Nephron (organoid): ENCODE data around the gene ASTL.

ENCODE experiments used
- H3K27ac Mint-ChIP-seq, 3 experiments: 2 replicates each; pipeline ENCODE4 v1.8.0; 2020; ENCODE audit warnings: mixed read lengths in 3 of 3, mild to moderate bottlenecking in 2 of 3, moderate library complexity in 1 of 3
- H3K27me3 Mint-ChIP-seq: 2 replicates; pipeline ENCODE4 v1.8.0; 2021; ENCODE audit warnings: low read depth, mild to moderate bottlenecking, moderate library complexity, mixed read lengths
- H3K36me3 Mint-ChIP-seq: 2 replicates; pipeline ENCODE4 v1.8.0; 2020; ENCODE audit warnings: low read depth, mixed read lengths
- H3K4me1 Mint-ChIP-seq: 2 replicates; pipeline ENCODE4 v1.8.0; 2020; ENCODE audit warnings: mixed read lengths
- H3K4me3 Mint-ChIP-seq, 3 experiments: 2 replicates each; pipeline ENCODE4 v1.8.0; 2020; ENCODE audit warnings: mild to moderate bottlenecking in 3 of 3, mixed read lengths in 3 of 3, moderate library complexity in 2 of 3
- H3K9me3 Mint-ChIP-seq: 2 replicates; pipeline ENCODE4 v1.8.0; 2020; ENCODE audit warnings: mixed read lengths
- TF ChIP-seq, protein P1 (sequence below), 3 experiments: fragments of 200-600 bp; sonication (generic); IDR thresholded peaks; one replicate each; pipeline ENCODE4 v1.5.0; 2021; ENCODE audit warnings: antibody characterized with exemption in 3 of 3; ENCODE audit not compliant: unreplicated experiment in 3 of 3

ASTL gene

DNA sequence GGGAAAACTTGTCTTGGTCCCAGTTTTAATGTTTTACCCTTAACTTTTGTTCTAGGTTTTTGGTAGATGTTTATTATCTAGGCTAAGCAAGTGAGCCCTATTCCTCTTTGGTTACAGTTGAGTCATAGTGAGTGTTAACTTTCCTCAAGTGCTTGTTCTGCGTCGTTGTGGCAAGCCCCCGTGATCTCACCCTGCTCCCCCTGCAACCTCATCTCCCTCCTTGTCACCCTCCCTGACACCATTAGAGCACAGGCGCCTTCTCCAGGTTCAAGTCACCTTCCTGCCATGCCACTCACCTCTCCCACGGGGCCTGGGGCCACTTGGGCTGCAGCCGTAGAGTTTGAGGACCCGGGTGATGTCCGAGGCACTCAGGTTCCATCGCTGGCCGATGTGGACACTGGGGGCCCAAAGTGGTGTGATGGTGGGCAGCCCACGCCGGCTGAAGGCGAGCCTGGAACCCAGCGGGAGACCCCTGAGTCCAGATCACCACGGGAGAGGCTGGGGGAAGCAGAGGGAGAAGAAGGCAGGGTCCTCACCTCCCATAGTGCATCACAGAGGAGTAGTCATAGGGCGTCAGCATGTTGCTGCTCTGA is 8.7 kb downstream of the ASTL start:
- TF ChIP-seq, protein P1, sequence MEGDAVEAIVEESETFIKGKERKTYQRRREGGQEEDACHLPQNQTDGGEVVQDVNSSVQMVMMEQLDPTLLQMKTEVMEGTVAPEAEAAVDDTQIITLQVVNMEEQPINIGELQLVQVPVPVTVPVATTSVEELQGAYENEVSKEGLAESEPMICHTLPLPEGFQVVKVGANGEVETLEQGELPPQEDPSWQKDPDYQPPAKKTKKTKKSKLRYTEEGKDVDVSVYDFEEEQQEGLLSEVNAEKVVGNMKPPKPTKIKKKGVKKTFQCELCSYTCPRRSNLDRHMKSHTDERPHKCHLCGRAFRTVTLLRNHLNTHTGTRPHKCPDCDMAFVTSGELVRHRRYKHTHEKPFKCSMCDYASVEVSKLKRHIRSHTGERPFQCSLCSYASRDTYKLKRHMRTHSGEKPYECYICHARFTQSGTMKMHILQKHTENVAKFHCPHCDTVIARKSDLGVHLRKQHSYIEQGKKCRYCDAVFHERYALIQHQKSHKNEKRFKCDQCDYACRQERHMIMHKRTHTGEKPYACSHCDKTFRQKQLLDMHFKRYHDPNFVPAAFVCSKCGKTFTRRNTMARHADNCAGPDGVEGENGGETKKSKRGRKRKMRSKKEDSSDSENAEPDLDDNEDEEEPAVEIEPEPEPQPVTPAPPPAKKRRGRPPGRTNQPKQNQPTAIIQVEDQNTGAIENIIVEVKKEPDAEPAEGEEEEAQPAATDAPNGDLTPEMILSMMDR (IDR thresholded peaks at IDR 0.05; ENCODE audit: unreplicated experiment in 3 of 3), result no peak
- no peaks in the 10 kb centered on the region for H3K9me3 Mint-ChIP-seq
- H3K36me3 Mint-ChIP-seq, result no peaks in the 10 kb centered on the region
- no peak overlapping the region for H3K27ac Mint-ChIP-seq
- no peak overlapping the region for H3K4me3 Mint-ChIP-seq
- H3K27me3 Mint-ChIP-seq, result peaks cover 38% of the 10 kb centered on the region
- H3K4me1 Mint-ChIP-seq, result peaks cover 5% of the 10 kb centered on the region

DNA sequence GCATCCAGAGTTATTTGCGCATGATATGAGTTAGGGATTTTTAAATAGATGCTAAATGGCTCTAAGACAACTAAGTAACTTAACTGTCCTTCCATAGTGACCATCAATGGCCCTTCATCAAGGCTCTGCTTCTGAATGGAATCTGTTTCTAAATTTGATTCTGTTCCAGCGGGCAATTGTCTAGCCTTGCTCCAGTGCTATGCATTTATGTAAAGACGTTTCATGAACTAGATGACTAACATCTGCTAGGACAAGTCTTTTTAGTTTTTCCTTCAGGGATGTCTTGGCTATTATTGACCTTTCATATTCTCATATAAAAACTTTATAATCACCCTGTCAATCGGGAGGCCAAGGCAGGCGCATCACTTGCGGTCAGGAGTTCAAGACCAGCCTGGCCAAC is 9.8 kb downstream of the ASTL start:
- H3K36me3 Mint-ChIP-seq, result no peaks in the 10 kb centered on the region
- TF ChIP-seq, protein P1 (IDR thresholded peaks at IDR 0.05; ENCODE audit: unreplicated experiment in 3 of 3), result no peak
- no peaks in the 10 kb centered on the region for H3K9me3 Mint-ChIP-seq
- H3K27ac Mint-ChIP-seq, result no peak overlapping the region
- H3K27me3 Mint-ChIP-seq, result peaks cover 33% of the 10 kb centered on the region
- peaks cover 5% of the 10 kb centered on the region for H3K4me1 Mint-ChIP-seq
- H3K4me3 Mint-ChIP-seq, result no peak overlapping the region

DNA sequence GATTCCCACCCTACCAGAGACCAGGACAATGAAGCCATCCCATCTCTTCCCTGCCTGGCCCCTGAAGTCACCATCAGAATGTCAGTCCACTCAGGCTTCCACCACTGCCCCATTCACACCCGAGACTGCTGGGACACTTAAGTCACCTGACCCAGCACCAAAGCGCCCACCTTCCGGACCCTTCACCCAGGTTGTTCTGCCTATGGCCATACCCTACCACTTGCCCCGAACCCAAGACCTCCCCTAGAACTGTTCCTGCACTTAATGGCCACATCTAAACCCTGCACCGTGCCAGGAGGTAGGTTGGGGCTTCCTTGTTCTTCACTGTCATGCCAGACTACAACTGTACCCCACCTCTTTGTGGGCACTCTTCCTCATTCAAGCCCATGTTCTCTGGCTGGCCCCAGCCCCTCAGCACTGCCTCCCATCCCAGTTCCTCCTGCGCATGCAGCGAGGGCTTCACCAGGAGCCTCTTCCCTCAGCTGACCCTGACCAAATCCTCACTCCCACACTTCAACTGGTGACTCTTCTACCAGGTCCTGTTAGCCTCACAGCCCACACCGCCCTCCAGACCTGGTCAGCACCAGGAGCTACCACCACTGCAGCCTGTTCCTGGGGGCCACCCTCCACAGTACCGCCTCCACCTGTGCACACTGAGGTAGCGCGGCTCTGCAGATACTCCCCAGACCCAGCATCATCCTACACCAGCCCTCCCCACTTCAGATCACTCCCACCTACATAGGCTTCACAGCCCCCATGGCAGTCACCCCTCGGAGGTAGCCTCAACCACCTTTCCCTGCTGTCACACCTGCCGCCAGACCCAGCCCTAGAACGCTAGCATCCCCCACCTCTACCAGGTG is 13.7 kb downstream of the ASTL start:
- TF ChIP-seq, protein P1 (IDR thresholded peaks at IDR 0.05; ENCODE audit: unreplicated experiment in 3 of 3), result no peak
- no peak overlapping the region for H3K27ac Mint-ChIP-seq
- no peaks in the 10 kb centered on the region for H3K9me3 Mint-ChIP-seq
- H3K36me3 Mint-ChIP-seq, result no peaks in the 10 kb centered on the region
- peaks cover 11% of the 10 kb centered on the region for H3K4me1 Mint-ChIP-seq
- H3K27me3 Mint-ChIP-seq, result peaks cover 37% of the 10 kb centered on the region
- H3K4me3 Mint-ChIP-seq, result no peak overlapping the region

DNA sequence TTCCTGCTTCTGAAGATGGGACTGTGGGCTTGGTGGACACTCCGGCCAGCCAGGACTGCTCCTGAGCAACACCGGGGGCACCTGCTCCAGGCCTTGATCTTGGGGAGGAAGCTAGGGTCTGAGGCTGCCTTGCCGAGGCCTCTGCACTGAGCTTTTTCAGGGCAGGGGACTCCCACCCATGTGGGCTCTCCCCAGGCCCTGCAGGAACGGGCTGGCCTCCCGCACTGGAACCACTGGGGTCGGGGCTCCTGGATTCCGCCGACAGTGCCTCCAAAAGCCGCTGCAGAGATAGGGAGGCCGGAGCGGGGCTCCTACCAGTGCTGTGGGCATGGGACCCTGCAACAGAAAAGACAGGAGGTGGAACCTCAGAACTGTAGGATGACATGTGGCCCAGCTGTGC is 14.4 kb downstream of the ASTL start:
- Mint-ChIP-seq H3K9me3 (no peaks in the 10 kb centered on the region), H3K36me3 (no peaks in the 10 kb centered on the region), H3K4me3 (no peak overlapping the region), H3K27me3 (peaks cover 38% of the 10 kb centered on the region), H3K27ac (no peak overlapping the region), H3K4me1 (peaks cover 16% of the 10 kb centered on the region)
- TF ChIP-seq, protein P1 (IDR thresholded peaks at IDR 0.05; ENCODE audit: unreplicated experiment in 3 of 3), result no peak

DNA sequence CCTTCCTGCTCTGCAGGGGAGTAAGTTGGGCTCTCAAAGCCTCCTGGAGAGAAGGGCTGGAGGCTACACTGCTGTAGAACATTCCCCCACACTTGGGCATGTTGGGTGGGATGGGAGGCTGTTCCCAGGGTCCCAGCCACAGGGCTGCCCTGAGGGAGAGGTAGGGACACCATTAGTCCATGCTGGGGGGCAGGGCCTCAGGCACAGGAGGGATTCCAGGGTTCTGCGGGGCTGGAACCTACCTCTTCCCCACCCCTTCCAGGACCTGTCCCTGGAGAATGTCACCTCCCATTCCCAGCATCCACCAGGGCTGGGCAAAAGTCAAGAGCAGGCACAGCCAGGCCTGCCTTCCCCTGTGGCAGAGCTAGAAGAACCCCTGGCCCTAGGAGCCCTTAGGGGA is 15.0 kb downstream of the ASTL start:
- Mint-ChIP-seq H3K36me3 (no peaks in the 10 kb centered on the region), H3K4me1 (peaks cover 19% of the 10 kb centered on the region), H3K27me3 (peaks cover 42% of the 10 kb centered on the region)

More for the DNA sequence above, 15.0 kb downstream of the ASTL start:
- H3K27ac Mint-ChIP-seq, result no peak overlapping the region
- TF ChIP-seq, protein P1 (IDR thresholded peaks at IDR 0.05; ENCODE audit: unreplicated experiment in 3 of 3), result no peak
- H3K9me3 Mint-ChIP-seq, result no peaks in the 10 kb centered on the region
- H3K4me3 Mint-ChIP-seq, result no peak overlapping the region
